K562 (cell line): Measurements from ENCODE around the gene CD79A. TPM values are rescaled to one million over a fixed set of nuclear protein-coding genes. Genes with fewer than 3 reads are reported as not detected.

Experiments
- ATAC-seq: fragments of 200-7000 bp; cut with Tn5 transposase; 3 replicates; pipeline ENCODE4 v1.9.1; 2020; ENCODE audit warnings: moderate library complexity
- BruUV-seq: library from RNA; stranded (reverse); fragments of 400-500 nt; replicated peaks from 2 replicates; lab custom pipeline; 2021; lab: Mats Ljungman, UMichigan
- CTCF ChIA-PET: fragments of 300-600 bp; formaldehyde crosslinking; extraction: SDS; loops from one replicate; lab custom pipeline; 2021; ENCODE audit warnings: low intra/inter-chr PET ratio; lab: Yijun Ruan, JAX
- POLR2A ChIA-PET: fragments of 300-600, 350-650 bp; sonication (Branson Sonifier 250); formaldehyde crosslinking; extraction: SDS; loops from one replicate; lab custom pipeline; 2021; ENCODE audit warnings: antibody characterized with exemption, inconsistent platforms; lab: Yijun Ruan, JAX
- DNase-seq, 4 experiments: peaks; one replicate each; pipeline versions ENCODE4 v3.0.0 to v3.0.0-alpha.2; 2011 to 2018; ENCODE audit warnings: low spot score in 3 of 4, mixed read lengths in 3 of 4; ENCODE audit errors: extremely low read depth in 1 of 4
- FAIRE-seq: peaks from 2 replicates; lab custom pipeline; 2011; peaks lifted over from hg19 to GRCh38; lab: Jason Lieb, UNC
- H2AFZ ChIP-seq: 2 replicates; pipeline ENCODE4 v1.6.0; 2011; ENCODE audit warnings: low read depth, low read length, control low read depth, inconsistent platforms
- H3K27ac ChIP-seq: fragments of 200-600 bp; 3 replicates; pipeline ENCODE4 v1.8.0; 2011; ENCODE audit warnings: low read depth, mild to moderate bottlenecking, control low read depth, inconsistent platforms, low read length, moderate library complexity, mixed read lengths; ENCODE audit errors: extremely low read depth
- H3K27me3 ChIP-seq, 2 experiments: fragments of 300-600 bp in 1 of 2; 2 replicates in 1 of 2; 3 replicates in 1 of 2; pipeline versions ENCODE4 v1.6.0 to v1.8.0; 2011; ENCODE audit warnings: inconsistent platforms in 2 of 2, low read length in 2 of 2, mild to moderate bottlenecking in 1 of 2, mixed read lengths in 1 of 2, moderate library complexity in 1 of 2; ENCODE audit not compliant: control insufficient read depth in 2 of 2, insufficient read depth in 2 of 2
- H3K36me3 ChIP-seq: fragments of 300-600 bp; 3 replicates; pipeline ENCODE4 v1.8.0; 2011; ENCODE audit warnings: mild to moderate bottlenecking, low read length, inconsistent platforms; ENCODE audit not compliant: control insufficient read depth, insufficient read depth
- H3K4me1 ChIP-seq, 2 experiments: fragments of 200-600 bp in 1 of 2; replicated peaks in 1 of 2; 2 replicates in 1 of 2; 3 replicates in 1 of 2; pipeline versions ENCODE4 v1.5.1 to v1.8.0; 2011; ENCODE audit warnings: inconsistent platforms in 2 of 2, low read length in 2 of 2, mild to moderate bottlenecking in 1 of 2, mixed read lengths in 1 of 2, moderate library complexity in 1 of 2; ENCODE audit not compliant: control insufficient read depth in 2 of 2, insufficient read depth in 2 of 2
- H3K4me2 ChIP-seq: 2 replicates; pipeline ENCODE4 v1.6.1; 2011; ENCODE audit warnings: low read length, control low read depth, inconsistent platforms, mixed read lengths; ENCODE audit not compliant: insufficient read depth
- H3K4me3 ChIP-seq: fragments of 200-600 bp; sonication (generic), shearing (Covaris generic); 2 replicates; pipeline ENCODE4 v1.5.1; 2016; ENCODE audit warnings: control low read depth, inconsistent platforms
- H3K79me2 ChIP-seq: fragments of 200-600 bp; 3 replicates; pipeline ENCODE4 v1.8.0; 2011; ENCODE audit warnings: low read length, inconsistent platforms; ENCODE audit not compliant: control insufficient read depth, insufficient read depth
- H3K9ac ChIP-seq, 2 experiments: 2 replicates each; pipeline versions ENCODE4 v1.6.0 to v1.6.1; 2011; ENCODE audit warnings: low read depth in 2 of 2, low read length in 2 of 2, control low read depth in 1 of 2, inconsistent platforms in 1 of 2, mild to moderate bottlenecking in 1 of 2, mixed read lengths in 1 of 2; ENCODE audit not compliant: insufficient read depth in 1 of 2
- H3K9me1 ChIP-seq: one replicate; pipeline ENCODE4 v1.6.0; 2011; ENCODE audit warnings: inconsistent platforms, mild to moderate bottlenecking, low read length, moderate library complexity; ENCODE audit not compliant: control insufficient read depth, insufficient read depth
- H3K9me3 ChIP-seq: replicated peaks from 2 replicates; pipeline ENCODE4 v1.5.1; 2011; ENCODE audit warnings: low read depth, low read length, inconsistent platforms; ENCODE audit not compliant: control insufficient read depth, insufficient read depth
- H4K20me1 ChIP-seq: replicated peaks from 2 replicates; pipeline ENCODE4 v1.6.1; 2011; ENCODE audit warnings: low read length, inconsistent platforms, mixed read lengths; ENCODE audit not compliant: control insufficient read depth, insufficient read depth
- AFF1 ChIP-seq, 2 experiments: fragments of 450-650 bp; IDR thresholded peaks; 2 replicates each; pipeline ENCODE4 v1.6.1; 2018; ENCODE audit warnings: mild to moderate bottlenecking in 2 of 2, low read depth in 1 of 2; ENCODE audit not compliant: partially characterized antibody in 2 of 2
- DPF2 ChIP-seq: fragments of 450-650 bp; IDR thresholded peaks from 2 replicates; pipeline ENCODE4 v1.6.1; 2016
- EGR1 ChIP-seq: fragments of 450-650 bp; conservative IDR thresholded peaks from 2 replicates; pipeline ENCODE4 v1.6.1; 2017; ENCODE audit warnings: mild to moderate bottlenecking
- L3MBTL2 ChIP-seq: fragments of 450-650 bp; IDR thresholded peaks from 2 replicates; pipeline ENCODE4 v1.6.1; 2016; ENCODE audit warnings: mild to moderate bottlenecking, moderate library complexity
- MECOM ChIP-seq: fragments of 250-450 bp; sonication (Bioruptor Pico); IDR thresholded peaks from 2 replicates; pipeline ENCODE4 v1.8.0; 2022; ENCODE audit warnings: inconsistent platforms
- MITF ChIP-seq: IDR thresholded peaks from 2 replicates; pipeline ENCODE4 v1.6.1; 2014; ENCODE audit warnings: antibody characterized with exemption
- MTF1 ChIP-seq: fragments of 250-450 bp; sonication (Bioruptor Pico); IDR thresholded peaks from 2 replicates; pipeline ENCODE4 v1.9.0; 2021; ENCODE audit warnings: moderate library complexity, mild to moderate bottlenecking, inconsistent platforms, borderline replicate concordance
- NFATC3 ChIP-seq: fragments of 450-650 bp; IDR thresholded peaks from 2 replicates; pipeline ENCODE4 v1.6.1; 2017; ENCODE audit warnings: mild to moderate bottlenecking
- PCBP1 ChIP-seq: fragments of 200-400 bp; formaldehyde crosslinking; IDR thresholded peaks from 2 replicates; pipeline ENCODE4 v1.6.1; 2018; ENCODE audit warnings: mild to moderate bottlenecking, low read depth, low read length; ENCODE audit not compliant: poor library complexity, severe bottlenecking
- RHOXF2B ChIP-seq: fragments of 250-450 bp; sonication (Bioruptor Pico); conservative IDR thresholded peaks from 2 replicates; pipeline ENCODE4 v1.5.1; 2021
- ZNF263 ChIP-seq: sonication (generic); formaldehyde crosslinking; IDR thresholded peaks from 2 replicates; pipeline ENCODE4 v1.8.0; 2022; ENCODE audit warnings: mild to moderate bottlenecking, missing genetic modification reagents, borderline replicate concordance
- ZNF518B ChIP-seq: fragments of 250-450 bp; sonication (Bioruptor Pico); IDR thresholded peaks from 2 replicates; pipeline ENCODE4 v1.5.0; 2021; ENCODE audit warnings: mild to moderate bottlenecking, moderate library complexity
- ZNF766 ChIP-seq: fragments of 200-800 bp; sonication (Bioruptor generic); conservative IDR thresholded peaks from 2 replicates; pipeline ENCODE4 v1.6.1; 2016; ENCODE audit warnings: missing genetic modification characterization, missing compliant biosample characterization
- WGBS: fragments of 100-300 bp; shearing (Covaris generic); methylation state at CpG from one replicate; pipeline ENCODE4 v1.1.6; 2016; ENCODE audit warnings: low coverage, mixed read lengths; ENCODE audit not compliant: insufficient coverage; ENCODE audit errors: missing lambda C conversion rate; 5-methylcytosine and 5-hydroxymethylcytosine counted together
- in situ Hi-C: fragments of 300-500 bp; cut with MboI; formaldehyde crosslinking; loops from 4 replicates; pipeline ENCODE4 v1.15.0; 2018; ENCODE audit warnings: inconsistent platforms, mixed read lengths
- intact Hi-C: fragments of 100-400 bp; cut with micrococcal nuclease; formaldehyde crosslinking; loops from 2 replicates; pipeline ENCODE4 v1.14.2; 2022
- polyA plus RNA-seq, 8 experiments: library from polyadenylated mRNA; depleted of rRNA in 4 of 8; stranded (reverse) in 5 of 8; unstranded in 3 of 8; fragments of >200 nt; fragmentation: Nextera tagmentation in 2 of 8; fragmentation: Illumina TruSeq in 1 of 8; extraction: Ambion mirVana in 2 of 8; extraction: Trizol in 1 of 8; gene quantifications; 2 replicates each; pipeline versions ENCODE4 v1.2.1 to v1.2.3, GENCODE V29; 2011 to 2014; ENCODE audit warnings: inconsistent platforms in 1 of 8, missing spikeins in 1 of 8
- total RNA-seq, 7 experiments: library from RNA; depleted of rRNA in 6 of 7; stranded (reverse); fragments of >200 nt in 6 of 7; fragmentation: Illumina TruSeq in 2 of 7; extraction: Trizol in 2 of 7; gene quantifications; 2 replicates each; pipeline versions ENCODE4 v1.2.1 to v1.2.3, GENCODE V29; 2011 to 2021; ENCODE audit warnings: low replicate concordance in 1 of 7

Gene CD79A
- total and polyA plus RNA-seq, 9 of the 15 experiments (the other 6 are each of a cell fraction or from before 2014, with no cell fraction given) = 0.04 to 0.72 (median 0.17) TPM; not detected in 3

GRCh38 chr19:41843371-41843770 lies 33.7 kb upstream of the CD79A start:
- FAIRE-seq = peak; percentile 86
- H3K4me2 ChIP-seq = peak overlapping the region; percentile 64
- 0% methylated on average over 6 of the region's 7 CpGs for WGBS
- POLR2A ChIA-PET = interaction anchor here (0.6 to 2.3 kb wide), 4 partner anchors 17 to 268 kb away, joined by 3 to 23 read pairs (median 4); partner anchors contain the start of gene RPS19
- CTCF ChIA-PET = no interaction called here
- no peak overlapping the region for H3K4me3 ChIP-seq
- no peaks in the 10 kb centered on the region for H3K27me3 ChIP-seq
- ATAC-seq = peak; percentile 90
- no peaks in the 10 kb centered on the region for H3K79me2 ChIP-seq
- peak; percentile 69 to 89 (median 78) for DNase-seq
- no peaks in the 10 kb centered on the region for H3K36me3 ChIP-seq
- peaks cover 2% of the 10 kb centered on the region; the same call in 1 of the 2 replicates for H3K9me3 ChIP-seq
- peak overlapping the region; percentile 32; the same call in 1 of the 3 replicates for H3K27ac ChIP-seq
- no TSS peak for BruUV-seq
- intact Hi-C loops (loop anchor here (2.0 kb wide), 1 partner anchor 17 kb away; the partner anchor contains the start of gene RPS19), in situ Hi-C loops (no loop called here)
- no peak overlapping the region; a peak in 2 of 4 replicates for H3K9ac ChIP-seq
- H2AFZ ChIP-seq = peak overlapping the region; percentile 66
- no peaks in the 10 kb centered on the region for H3K9me1 ChIP-seq
- H4K20me1 ChIP-seq = no peaks in the 10 kb centered on the region
- H3K4me1 ChIP-seq = peaks cover 27 to 32% of the 10 kb centered on the region in 2 experiments; a peak in 4 of 5 replicates
- TF ChIP-seq ZNF263 (CRISPR knock-in tag) (no peak), MECOM (no peak), AFF1 (IDR thresholded peaks at IDR 0.05; ENCODE audit: low read depth in 1 of 2, partially characterized antibody in 2 of 2) (no peak), ZNF766 (peak; percentile 81), DPF2 (peak; percentile 79), ZNF518B (CRISPR knock-in tag) (no peak), MTF1 (CRISPR knock-in tag) (no peak), EGR1 (peak; percentile 63), RHOXF2B (CRISPR knock-in tag) (no peak), MITF (no peak), NFATC3 (no peak), L3MBTL2 (0 out of 2 replicates have a peak, but pooled peaks have one; percentile 25), PCBP1 (no peak)
